GM12891 (cell line): ENCODE data around the gene SUMF1.

Source experiments
- POLR2A ChIP-seq: IDR thresholded peaks from 2 replicates; pipeline ENCODE4 v1.6.1; 2011; ENCODE audit warnings: low read depth, low read length, control low read depth
- POLR2AphosphoS5 ChIP-seq: IDR thresholded peaks from 2 replicates; pipeline ENCODE4 v1.6.1; 2011; ENCODE audit warnings: low read depth, low read length, control low read depth
- POU2F2 ChIP-seq: IDR thresholded peaks from 2 replicates; pipeline ENCODE4 v1.6.1; 2011; ENCODE audit warnings: low read depth, mild to moderate bottlenecking, control low read depth, low read length, moderate library complexity
- TAF1 ChIP-seq: IDR thresholded peaks from 2 replicates; pipeline ENCODE4 v1.6.1; 2011; ENCODE audit warnings: low read depth, low read length, control low read depth

GRCh38 chr3:4438296-4438695 lies 28.8 kb downstream of the SUMF1 start:
- TF ChIP-seq POLR2A = no peak
- no peak for TF ChIP-seq POLR2AphosphoS5
- no peak for TF ChIP-seq POU2F2
- TF ChIP-seq TAF1 = no peak
